Daoy (cell line): ENCODE measurements around the gene LRRC36. TPM values are rescaled to one million over a fixed set of nuclear protein-coding genes. Genes with fewer than 3 reads are reported as not detected.

Experiments used
- DNase-seq: peaks from one replicate; pipeline ENCODE4 v3.0.0-alpha.2; 2015; ENCODE audit warnings: low read depth
- total RNA-seq: library from RNA; depleted of rRNA; stranded (reverse); fragments of >200 nt; shearing (Covaris generic); gene quantifications from 2 replicates; pipeline ENCODE4 v1.2.3, GENCODE V29; 2014

The LRRC36 gene
- total RNA-seq, 1 experiment from 2014 or later, result not detected

- no peak for DNase-seq
These were observed 63.5 kb downstream of the LRRC36 start for GRCh38 chr16:67389911-67390815.

- no peak for DNase-seq
These were observed 64.3 kb downstream of the LRRC36 start for GRCh38 chr16:67390816-67391423.

- DNase-seq, result no peak
These were observed 65.0 kb downstream of the LRRC36 start for GRCh38 chr16:67391424-67392300.

GRCh38 chr16:67392301-67393059, 65.9 kb downstream of the LRRC36 start:
- no peak for DNase-seq

- DNase-seq, result peak; percentile 82
These were observed 66.6 kb downstream of the LRRC36 start, which contains the start of gene TPPP3 for GRCh38 chr16:67393111-67393787. Gene TPPP3, minus strand, starts transcription at chr16:67393498. Its CDS starts 2,387 bp downstream, at chr16:67391111.

GRCh38 chr16:67393788-67394154, 67.2 kb downstream of the LRRC36 start:
- no peak for DNase-seq

GRCh38 chr16:67394155-67395104, 67.8 kb downstream of the LRRC36 start:
- DNase-seq, result no peak

- DNase-seq, result no peak
These were observed 68.5 kb downstream of the LRRC36 start for GRCh38 chr16:67395105-67395457.

- peak; percentile 45 for DNase-seq
These were observed 69.0 kb downstream of the LRRC36 start for GRCh38 chr16:67395458-67396158.

GRCh38 chr16:67396159-67397035, 69.8 kb downstream of the LRRC36 start:
- peak; percentile 86 for DNase-seq

GRCh38 chr16:67397036-67397801, 70.6 kb downstream of the LRRC36 start:
- DNase-seq, result no peak

GRCh38 chr16:67397812-67398545, 71.4 kb downstream of the LRRC36 start:
- no peak for DNase-seq

GRCh38 chr16:67398546-67399217, 72.1 kb downstream of the LRRC36 start:
- no peak for DNase-seq

GRCh38 chr16:67399218-67399733, 72.7 kb downstream of the LRRC36 start:
- peak; percentile 51 for DNase-seq
